ENCODE results near the gene ALDH3B1. TPM values are rescaled to one million over a fixed set of nuclear protein-coding genes. Genes with fewer than 3 reads are reported as not detected.

The ALDH3B1 gene
- total and polyA plus RNA-seq, 10 of the 15 experiments (the other 5 are each of a cell fraction or from before 2014, with no cell fraction given): 0.03 to 0.37 (median 0.17) TPM; not detected in 3

GRCh38 chr11:68036717-68037239 lies 26.7 kb downstream of the ALDH3B1 start (continued):
- TF ChIP-seq ZBTB4 (CRISPR knock-in tag; IDR thresholded peaks at IDR 0.05) (no peak), LARP7 (IDR thresholded peaks at IDR 0.05) (no peak), SKIL (IDR thresholded peaks at IDR 0.05; ENCODE audit: low read depth, poor library complexity, severe bottlenecking) (no peak), TCF7 (IDR thresholded peaks at IDR 0.05; ENCODE audit: borderline replicate concordance) (no peak), MYC (IDR thresholded peaks at IDR 0.05; ENCODE audit: insufficient read depth, insufficient read length, insufficient replicate concordance, low read length, severe bottlenecking) (no peak), IKZF1 (conservative IDR thresholded peaks at IDR 0.05) (no peak), FOXM1 (IDR thresholded peaks at IDR 0.05; ENCODE audit: low read depth, low read length) (no peak), POLR2A (IDR thresholded peaks at IDR 0.05; ENCODE audit: low read depth, low read length) (peak; percentile 61)
